K562 (cell line): Measurements from ENCODE around the gene YAF2. TPM values are rescaled to one million over a fixed set of nuclear protein-coding genes. Genes with fewer than 3 reads are reported as not detected.
A peak's percentile ranks its signal among the peaks of the same experiment; 100 is the strongest.

Source experiments
- CHD1 ChIP-seq: fragments of 200-600 bp; sonication (generic); IDR thresholded peaks from one replicate; pipeline ENCODE4 v1.6.1; 2012; ENCODE audit warnings: mild to moderate bottlenecking, moderate library complexity, low read length, inconsistent platforms
- CLOCK ChIP-seq: fragments of 250-450 bp; sonication (Bioruptor Pico); IDR thresholded peaks from 2 replicates; pipeline ENCODE4 v1.4.0; 2020; ENCODE audit warnings: mild to moderate bottlenecking, moderate library complexity, borderline replicate concordance
- CTCFL ChIP-seq: IDR thresholded peaks from 2 replicates; pipeline ENCODE4 v1.6.1; 2011; ENCODE audit warnings: borderline replicate concordance, low read depth, mild to moderate bottlenecking, moderate library complexity, low read length; ENCODE audit not compliant: insufficient read depth, poor library complexity, severe bottlenecking
- ERF ChIP-seq: fragments of 450-650 bp; formaldehyde crosslinking; IDR thresholded peaks from 2 replicates; pipeline ENCODE4 v1.4.0; 2020; ENCODE audit warnings: mild to moderate bottlenecking, mixed read lengths
- HDAC6 ChIP-seq: IDR thresholded peaks from 2 replicates; pipeline ENCODE4 v1.6.1; 2012; ENCODE audit warnings: low read depth, mild to moderate bottlenecking, control low read depth, inconsistent platforms, low read length, moderate library complexity
- IRF1 ChIP-seq: sonication (generic); formaldehyde crosslinking; IDR thresholded peaks from 2 replicates; pipeline ENCODE4 v1.8.0; 2022; ENCODE audit warnings: missing genetic modification reagents, mild to moderate bottlenecking, borderline replicate concordance
- MYBL2 ChIP-seq, 2 experiments: fragments of 450-650 bp in 1 of 2; sonication (generic) in 1 of 2; formaldehyde crosslinking in 1 of 2; IDR thresholded peaks; 2 replicates each; pipeline versions ENCODE4 v1.6.1 to v1.8.1; 2017 to 2022; ENCODE audit warnings: borderline replicate concordance in 1 of 2, inconsistent platforms in 1 of 2, low read depth in 1 of 2, mild to moderate bottlenecking in 1 of 2, missing genetic modification reagents in 1 of 2, moderate library complexity in 1 of 2
- NR2F6 ChIP-seq: fragments of 450-650 bp; formaldehyde crosslinking; IDR thresholded peaks from 2 replicates; pipeline ENCODE4 v1.4.0; 2020; ENCODE audit warnings: mild to moderate bottlenecking
- PBX2 ChIP-seq, 2 experiments: IDR thresholded peaks in 1 of 2; conservative IDR thresholded peaks in 1 of 2; 2 replicates each; pipeline ENCODE4 v1.6.1; 2016; ENCODE audit warnings: low read depth in 2 of 2, mild to moderate bottlenecking in 1 of 2, missing compliant biosample characterization in 1 of 2, missing genetic modification characterization in 1 of 2, moderate library complexity in 1 of 2
- RCOR1 ChIP-seq, 2 experiments: IDR thresholded peaks; 2 replicates each; pipeline ENCODE4 v1.6.1; 2012; ENCODE audit warnings: low read depth in 2 of 2, low read length in 2 of 2, borderline replicate concordance in 1 of 2, improper control_type of control experiment in 1 of 2
- TGIF2 ChIP-seq: sonication (generic); formaldehyde crosslinking; IDR thresholded peaks from 2 replicates; pipeline ENCODE4 v1.8.1; 2022; ENCODE audit warnings: mild to moderate bottlenecking, missing genetic modification reagents, moderate library complexity
- TSC22D4 ChIP-seq: fragments of 450-650 bp; IDR thresholded peaks from 2 replicates; pipeline ENCODE4 v1.6.1; 2016; ENCODE audit warnings: missing genetic modification characterization, missing biosample characterization, control low read depth
- U2AF2 ChIP-seq: fragments of 200-400 bp; formaldehyde crosslinking; optimal IDR thresholded peaks from 2 replicates; pipeline ENCODE3; 2017; ENCODE audit warnings: low read depth, mild to moderate bottlenecking, low read length
- XRCC4 ChIP-seq: IDR thresholded peaks from one replicate; pipeline ENCODE4 v1.6.1; 2011; ENCODE audit not compliant: insufficient read depth, insufficient read length; ENCODE audit errors: extremely low read depth
- ZNF436 ChIP-seq: fragments of 250-450, 450-650 bp; sonication (Bioruptor Pico); formaldehyde crosslinking; IDR thresholded peaks from 2 replicates; pipeline ENCODE4 v1.7.0; 2020; ENCODE audit warnings: mild to moderate bottlenecking
- ZNF778 ChIP-seq: fragments of 450-650 bp; formaldehyde crosslinking; IDR thresholded peaks from 2 replicates; pipeline ENCODE4 v1.4.0; 2020; ENCODE audit warnings: mild to moderate bottlenecking, moderate library complexity
- polyA plus RNA-seq, 8 experiments: library from polyadenylated mRNA; depleted of rRNA in 4 of 8; stranded (reverse) in 5 of 8; unstranded in 3 of 8; fragments of >200 nt; fragmentation: Nextera tagmentation in 2 of 8; fragmentation: Illumina TruSeq in 1 of 8; extraction: Ambion mirVana in 2 of 8; extraction: Trizol in 1 of 8; gene quantifications; 2 replicates each; pipeline versions ENCODE4 v1.2.1 to v1.2.3, GENCODE V29; 2011 to 2014; ENCODE audit warnings: inconsistent platforms in 1 of 8, missing spikeins in 1 of 8
- total RNA-seq, 7 experiments: library from RNA; depleted of rRNA in 6 of 7; stranded (reverse); fragments of >200 nt in 6 of 7; fragmentation: Illumina TruSeq in 2 of 7; extraction: Trizol in 2 of 7; gene quantifications; 2 replicates each; pipeline versions ENCODE4 v1.2.1 to v1.2.3, GENCODE V29; 2011 to 2021; ENCODE audit warnings: low replicate concordance in 1 of 7

YAF2 gene
- total and polyA plus RNA-seq, 9 of the 15 experiments (the other 6 are each of a cell fraction or from before 2014, with no cell fraction given), result 10.6 to 26.4 (median 21.3) TPM

- TF ChIP-seq PBX2 (CRISPR knock-in tag; IDR thresholded peaks at IDR 0.05; ENCODE audit: low read depth) (no peak), PBX2 (tag; conservative IDR thresholded peaks at IDR 0.05; ENCODE audit: low read depth) (no peak), RCOR1 (IDR thresholded peaks at IDR 0.05; ENCODE audit: borderline replicate concordance in 1 of 2, low read depth in 2 of 2, low read length in 2 of 2) (no peak), MYBL2 (IDR thresholded peaks at IDR 0.05; ENCODE audit: low read depth) (0 out of 2 replicates have a peak, but pooled peaks have one; percentile 14), MYBL2 (CRISPR knock-in tag; IDR thresholded peaks at IDR 0.05; ENCODE audit: borderline replicate concordance) (no peak), CHD1 (no peak), ERF (CRISPR knock-in tag) (no peak), CTCFL (no peak), ZNF436 (CRISPR knock-in tag) (no peak), U2AF2 (no peak), XRCC4 (no peak), NR2F6 (CRISPR knock-in tag) (no peak), ZNF778 (CRISPR knock-in tag) (no peak), TSC22D4 (no peak), TGIF2 (CRISPR knock-in tag) (no peak), CLOCK (no peak), HDAC6 (no peak), IRF1 (CRISPR knock-in tag) (no peak)
These were observed at the start of gene YAF2 (continued) for GRCh38 chr12:42238240-42239140.
